ENCODE data around the gene AGAP2. TPM values are rescaled to one million over a fixed set of nuclear protein-coding genes. Genes with fewer than 3 reads are reported as not detected.

The AGAP2 gene
- total RNA-seq, 2 experiments from 2014 or later, result 68.6 to 72.5 TPM

- Mint-ChIP-seq H3K27me3 (ENCODE audit: low read depth) (no peaks in the 10 kb centered on the region), H3K4me3 (peak overlapping the region; percentile 94), H3K27ac (peak overlapping the region; percentile 86), H3K9me3 (ENCODE audit: insufficient read depth) (no peaks in the 10 kb centered on the region), H3K4me1 (ENCODE audit: low read depth) (peaks cover 54% of the 10 kb centered on the region), H3K36me3 (ENCODE audit: low read depth) (peaks cover 39% of the 10 kb centered on the region)
- ChIA-PET POLR2A (interaction anchor here (1.0 kb wide), 2 partner anchors 11 to 12 kb away, joined by 3 to 4 read pairs; no protein-coding TSS in a partner anchor), CTCF (interaction anchor here (0.7 to 1.2 kb wide), 2 partner anchors 10 to 11 kb away, joined by 4 to 5 read pairs; no protein-coding TSS in a partner anchor)
- DNase-seq, result no peak
- no peak for ATAC-seq
Observed at GRCh38 chr12:57752668-57753000, 14.1 kb upstream of the AGAP2 start.

DNA sequence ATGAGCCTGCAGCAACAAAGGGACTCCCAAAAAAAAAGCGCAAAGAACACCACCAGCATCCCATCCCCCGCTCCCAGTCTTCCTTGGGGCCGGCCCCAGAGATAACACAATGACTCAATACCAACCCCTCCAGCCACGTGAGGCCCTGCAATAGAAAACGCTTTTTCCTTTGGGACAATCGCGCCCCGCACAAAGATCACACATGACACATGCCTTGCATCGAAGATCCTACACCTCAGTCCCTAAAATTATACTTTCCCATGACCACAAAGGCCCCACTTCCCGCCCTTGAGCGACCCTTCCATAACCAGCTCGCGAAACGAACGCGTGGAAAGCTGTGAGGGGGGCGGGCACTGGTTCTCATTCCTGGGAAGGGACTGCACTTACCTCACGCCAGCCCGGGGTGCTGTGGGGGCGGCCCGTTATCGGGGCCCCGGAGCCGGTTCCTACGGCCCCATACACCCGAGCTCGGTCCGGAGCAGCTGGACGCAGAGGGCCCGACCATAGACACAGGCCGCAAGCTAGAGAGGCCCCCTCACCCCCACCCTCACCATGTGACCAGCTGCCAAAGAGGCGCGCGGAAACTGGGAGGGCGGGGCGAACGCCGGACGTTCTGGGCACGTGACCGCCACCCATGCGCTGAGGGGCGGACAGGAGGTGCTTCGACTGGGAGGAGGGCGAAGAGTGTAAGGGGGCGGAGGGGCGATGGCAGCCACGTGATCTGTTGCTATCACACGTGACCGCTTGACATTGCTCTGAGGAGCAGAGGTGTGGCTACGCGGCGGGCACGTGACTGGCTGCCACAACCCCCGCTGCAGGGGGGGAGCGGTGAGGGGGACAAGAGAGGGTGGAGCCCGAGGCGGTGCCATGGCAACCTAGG is 13.5 kb upstream of the AGAP2 start, which contains the start of gene CDK4:
CDK4 (minus strand) TSS at position 523 of the 880 bp plus-strand sequence. CDS start 593 bp downstream, outside the sequence.
- peak; percentile 100 for DNase-seq
- peak; percentile 78 for ATAC-seq
- H3K27ac Mint-ChIP-seq, result peak within 1 kb of the TSS; percentile 86
- peaks cover 53% of the 10 kb centered on the region for H3K4me1 Mint-ChIP-seq (ENCODE audit: low read depth)
- H3K36me3 Mint-ChIP-seq (ENCODE audit: low read depth), result peaks cover 42% of the 10 kb centered on the region
- H3K27me3 Mint-ChIP-seq (ENCODE audit: low read depth), result no peaks in the 10 kb centered on the region
- CTCF ChIA-PET, result interaction anchor here (0.7 to 1.2 kb wide), 3 partner anchors 10 to 12 kb away, joined by 3 to 5 read pairs (median 4); no protein-coding TSS in a partner anchor
- no peaks in the 10 kb centered on the region for H3K9me3 Mint-ChIP-seq (ENCODE audit: insufficient read depth)
- peak within 1 kb of the TSS; percentile 94 for H3K4me3 Mint-ChIP-seq
- POLR2A ChIA-PET, result interaction anchor here (1.0 kb wide), 2 partner anchors 10 to 13 kb away, joined by 3 to 4 read pairs; no protein-coding TSS in a partner anchor

DNA sequence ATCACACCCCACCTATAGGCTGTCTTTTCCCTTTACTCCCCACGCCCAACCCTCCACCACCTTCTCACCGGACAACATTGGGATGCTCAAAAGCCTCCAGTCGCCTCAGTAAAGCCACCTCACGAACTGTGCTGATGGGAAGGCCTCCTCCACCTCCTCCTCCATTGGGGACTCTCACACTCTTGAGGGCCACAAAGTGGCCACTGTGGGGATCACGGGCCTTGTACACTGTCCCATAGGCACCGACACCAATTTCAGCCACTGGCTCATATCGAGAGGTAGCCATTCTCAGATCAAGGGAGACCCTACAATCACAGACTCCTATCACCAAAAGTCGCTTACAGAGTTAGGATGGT is 12.9 kb upstream of the AGAP2 start:
- Mint-ChIP-seq H3K36me3 (ENCODE audit: low read depth) (peaks cover 45% of the 10 kb centered on the region), H3K27me3 (ENCODE audit: low read depth) (no peaks in the 10 kb centered on the region), H3K27ac (peak overlapping the region; percentile 86), H3K9me3 (ENCODE audit: insufficient read depth) (no peaks in the 10 kb centered on the region), H3K4me3 (peak overlapping the region; percentile 94), H3K4me1 (ENCODE audit: low read depth) (peaks cover 51% of the 10 kb centered on the region)
- CTCF ChIA-PET, result interaction anchor here (0.7 to 1.2 kb wide), 3 partner anchors 10 to 168 kb away, joined by 3 to 5 read pairs (median 3); no protein-coding TSS in a partner anchor
- POLR2A ChIA-PET, result interaction anchor here (1.0 kb wide), 1 partner anchor 13 kb away, joined by 3 read pairs; no protein-coding TSS in a partner anchor
- no peak for ATAC-seq
- no peak for DNase-seq

DNA sequence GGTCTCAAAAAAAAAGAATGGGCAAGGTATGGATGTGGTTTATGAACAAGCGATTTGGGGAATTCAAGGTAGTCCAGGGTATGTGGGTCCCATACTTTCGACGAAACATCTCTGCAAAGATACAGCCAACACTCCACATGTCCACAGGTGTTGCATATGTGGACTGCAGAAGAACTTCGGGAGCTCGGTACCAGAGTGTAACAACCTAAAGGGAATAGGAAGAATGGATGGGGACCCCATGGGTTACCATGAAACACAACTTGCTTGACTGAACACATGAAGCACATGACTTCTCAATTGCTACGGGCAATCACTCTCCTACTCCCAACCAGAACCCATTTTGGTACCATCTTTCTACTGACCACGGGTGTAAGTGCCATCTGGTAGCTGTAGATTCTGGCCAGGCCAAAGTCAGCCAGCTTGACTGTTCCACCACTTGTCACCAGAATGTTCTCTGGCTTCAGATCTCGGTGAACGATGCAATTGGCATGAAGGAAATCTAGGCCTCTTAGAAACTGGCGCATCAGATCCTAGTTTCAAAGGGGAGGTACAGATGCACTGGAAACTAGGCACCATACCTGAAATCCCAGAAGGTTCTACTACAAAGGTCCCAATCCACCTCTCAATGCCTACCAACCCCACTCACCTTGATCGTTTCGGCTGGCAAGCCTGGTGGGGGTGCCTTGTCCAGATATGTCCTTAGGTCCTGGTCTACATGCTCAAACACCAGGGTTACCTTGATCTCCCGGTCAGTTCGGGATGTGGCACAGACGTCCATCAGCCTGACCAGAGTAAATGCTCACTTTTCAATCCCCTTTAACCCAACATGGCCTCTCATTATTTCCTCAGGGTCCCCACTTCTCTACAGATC is 12.3 kb upstream of the AGAP2 start:
- Mint-ChIP-seq H3K4me3 (peak overlapping the region; percentile 94), H3K9me3 (ENCODE audit: insufficient read depth) (no peaks in the 10 kb centered on the region), H3K27ac (peak overlapping the region; percentile 86), H3K4me1 (ENCODE audit: low read depth) (peaks cover 53% of the 10 kb centered on the region), H3K27me3 (ENCODE audit: low read depth) (no peaks in the 10 kb centered on the region), H3K36me3 (ENCODE audit: low read depth) (peaks cover 47% of the 10 kb centered on the region)
- ATAC-seq (no peak), DNase-seq (no peak)
- POLR2A ChIA-PET, result interaction anchor here (0.7 kb wide), 1 partner anchor 50 kb away, joined by 3 read pairs; no protein-coding TSS in a partner anchor
- CTCF ChIA-PET, result interaction anchor here (1.2 to 1.4 kb wide), 3 partner anchors 9 to 167 kb away, joined by 3 to 8 read pairs (median 5); no protein-coding TSS in a partner anchor

GRCh38 chr12:57749061-57749460 is 10.5 kb upstream of the AGAP2 start:
- POLR2A ChIA-PET, result no interaction called here
- Mint-ChIP-seq H3K27ac (peak overlapping the region; percentile 42), H3K4me3 (no peak overlapping the region), H3K36me3 (ENCODE audit: low read depth) (peaks cover 47% of the 10 kb centered on the region), H3K4me1 (ENCODE audit: low read depth) (peaks cover 61% of the 10 kb centered on the region), H3K9me3 (ENCODE audit: insufficient read depth) (no peaks in the 10 kb centered on the region), H3K27me3 (ENCODE audit: low read depth) (no peaks in the 10 kb centered on the region)
- ATAC-seq, result no peak
- CTCF ChIA-PET, result no interaction called here
- DNase-seq, result no peak

DNA sequence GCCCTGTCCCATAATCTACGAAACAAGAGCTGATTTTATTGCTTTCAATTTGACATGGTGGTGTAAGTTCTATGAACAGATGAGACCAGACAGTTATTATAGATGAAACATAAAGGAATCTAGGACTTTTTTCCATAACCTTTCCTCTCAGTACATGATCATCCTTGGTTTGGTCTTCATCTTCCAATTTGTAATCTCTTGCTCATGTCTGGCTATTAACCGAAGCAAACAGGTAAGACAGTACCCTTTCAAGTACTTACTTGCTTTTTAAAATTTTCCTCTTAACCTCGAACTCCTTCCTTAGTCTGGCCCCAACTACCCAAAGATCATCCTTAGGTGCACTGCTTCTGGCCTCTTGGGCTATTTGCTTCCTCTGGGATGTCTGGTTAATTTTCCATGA is 7.5 kb upstream of the AGAP2 start:
- H3K4me1 Mint-ChIP-seq (ENCODE audit: low read depth), result peaks cover 55% of the 10 kb centered on the region
- no peaks in the 10 kb centered on the region for H3K27me3 Mint-ChIP-seq (ENCODE audit: low read depth)
- no peak for ATAC-seq

GRCh38 chr12:57745485-57745881 is 6.9 kb upstream of the AGAP2 start:
- no peaks in the 10 kb centered on the region for H3K27me3 Mint-ChIP-seq (ENCODE audit: low read depth)
- ChIA-PET POLR2A (interaction anchor here (0.6 to 1.3 kb wide), 3 partner anchors 14 to 160 kb away, joined by 3 to 4 read pairs (median 3); no protein-coding TSS in a partner anchor), CTCF (interaction anchor here (0.9 to 2.0 kb wide), 7 partner anchors 9 to 287 kb away, joined by 3 to 12 read pairs (median 4); no protein-coding TSS in a partner anchor)
- peaks cover 55% of the 10 kb centered on the region for H3K4me1 Mint-ChIP-seq (ENCODE audit: low read depth)
- H3K36me3 Mint-ChIP-seq (ENCODE audit: low read depth), result peaks cover 44% of the 10 kb centered on the region
- no peaks in the 10 kb centered on the region for H3K9me3 Mint-ChIP-seq (ENCODE audit: insufficient read depth)
- peak overlapping the region; percentile 92 for H3K4me3 Mint-ChIP-seq
- ATAC-seq (no peak), DNase-seq (no peak)
- H3K27ac Mint-ChIP-seq, result peak overlapping the region; percentile 94

More for the DNA sequence above, 7.5 kb upstream of the AGAP2 start:
- Mint-ChIP-seq H3K27ac (peak overlapping the region; percentile 94), H3K36me3 (ENCODE audit: low read depth) (peaks cover 44% of the 10 kb centered on the region), H3K4me3 (peak overlapping the region; percentile 92), H3K9me3 (ENCODE audit: insufficient read depth) (no peaks in the 10 kb centered on the region)
- ChIA-PET CTCF (interaction anchor here (2.0 kb wide), 1 partner anchor 287 kb away, joined by 4 read pairs; no protein-coding TSS in a partner anchor), POLR2A (no interaction called here)
- DNase-seq, result no peak

- peak within 1 kb of the TSS; percentile 94 for H3K27ac Mint-ChIP-seq
- H3K4me1 Mint-ChIP-seq (ENCODE audit: low read depth), result peaks cover 53% of the 10 kb centered on the region
- peak within 1 kb of the TSS; percentile 92 for H3K4me3 Mint-ChIP-seq
- POLR2A ChIA-PET, result interaction anchor here (0.6 to 1.3 kb wide), 6 partner anchors 14 to 1096 kb away, joined by 3 to 4 read pairs (median 4); partner anchors contain the start of gene INHBC
- peak; percentile 98 for DNase-seq
- H3K27me3 Mint-ChIP-seq (ENCODE audit: low read depth), result no peaks in the 10 kb centered on the region
- peaks cover 41% of the 10 kb centered on the region for H3K36me3 Mint-ChIP-seq (ENCODE audit: low read depth)
- ATAC-seq, result peak; percentile 80
- CTCF ChIA-PET, result interaction anchor here (0.7 to 2.0 kb wide), 10 partner anchors 9 to 286 kb away, joined by 3 to 12 read pairs (median 4); no protein-coding TSS in a partner anchor
- H3K9me3 Mint-ChIP-seq (ENCODE audit: insufficient read depth), result no peaks in the 10 kb centered on the region
Observed at GRCh38 chr12:57744777-57745484, 6.4 kb upstream of the AGAP2 start, which contains the start of gene TSPAN31. TSS of gene TSPAN31 (plus strand) at chr12:57745039. CDS start at chr12:57745155, 116 bp downstream.

GRCh38 chr12:57744194-57744776 is 5.7 kb upstream of the AGAP2 start:
- Mint-ChIP-seq H3K4me1 (ENCODE audit: low read depth) (peaks cover 60% of the 10 kb centered on the region), H3K9me3 (ENCODE audit: insufficient read depth) (no peaks in the 10 kb centered on the region), H3K27me3 (ENCODE audit: low read depth) (no peaks in the 10 kb centered on the region), H3K27ac (peak overlapping the region; percentile 94), H3K4me3 (peak overlapping the region; percentile 92), H3K36me3 (ENCODE audit: low read depth) (peaks cover 46% of the 10 kb centered on the region)
- peak; percentile 21 for ATAC-seq
- peak; percentile 86 for DNase-seq
- POLR2A ChIA-PET, result interaction anchor here (0.5 to 1.3 kb wide), 6 partner anchors 15 to 1095 kb away, joined by 3 to 4 read pairs (median 3); partner anchors contain the start of gene INHBC
- CTCF ChIA-PET, result interaction anchor here (0.7 to 2.0 kb wide), 10 partner anchors 10 to 285 kb away, joined by 3 to 12 read pairs (median 4); no protein-coding TSS in a partner anchor

- Mint-ChIP-seq H3K27ac (peak overlapping the region; percentile 94), H3K9me3 (ENCODE audit: insufficient read depth) (no peaks in the 10 kb centered on the region), H3K4me1 (ENCODE audit: low read depth) (peaks cover 61% of the 10 kb centered on the region), H3K27me3 (ENCODE audit: low read depth) (no peaks in the 10 kb centered on the region), H3K36me3 (ENCODE audit: low read depth) (peaks cover 46% of the 10 kb centered on the region), H3K4me3 (peak overlapping the region; percentile 92)
- CTCF ChIA-PET, result interaction anchor here (0.8 to 2.0 kb wide), 7 partner anchors 13 to 285 kb away, joined by 3 to 12 read pairs (median 4); no protein-coding TSS in a partner anchor
- POLR2A ChIA-PET, result interaction anchor here (1.1 kb wide), 1 partner anchor 21 kb away, joined by 4 read pairs; no protein-coding TSS in a partner anchor
- ATAC-seq (no peak), DNase-seq (no peak)
Observed at GRCh38 chr12:57743769-57744168, 5.2 kb upstream of the AGAP2 start.

Measured in activated CD8-positive, alpha-beta T cell treated with anti-CD3 and anti-CD28 coated beads, Interleukin-2, amount 10 ng/mL, durations not matched to agents 7 days and 5 days (primary cell).